IPS DF 6.9 (cell line): ENCODE data around the gene AFDN.

ENCODE experiments used
- DNase-seq: peaks from one replicate; pipeline ENCODE4 v3.0.0-alpha.2; 2013; ENCODE audit warnings: low read depth, low spot score
- H3K27ac ChIP-seq: one replicate; pipeline ENCODE4 v1.5.1; 2013; ENCODE audit warnings: low read length, control low read depth
- H3K27me3 ChIP-seq: 2 replicates; pipeline ENCODE4 v1.6.1; 2013; ENCODE audit warnings: mild to moderate bottlenecking, low read length; ENCODE audit not compliant: control insufficient read depth, insufficient read depth
- H3K36me3 ChIP-seq: 2 replicates; pipeline ENCODE4 v1.6.1; 2013; ENCODE audit warnings: low read length; ENCODE audit not compliant: control insufficient read depth, insufficient read depth
- H3K4me1 ChIP-seq: 2 replicates; pipeline ENCODE4 v1.6.1; 2013; ENCODE audit warnings: low read length; ENCODE audit not compliant: control insufficient read depth, insufficient read depth
- H3K4me3 ChIP-seq: 2 replicates; pipeline ENCODE4 v1.5.1; 2013; ENCODE audit warnings: mild to moderate bottlenecking, low read length
- H3K9me3 ChIP-seq: 2 replicates; pipeline ENCODE4 v1.6.1; 2013; ENCODE audit warnings: low read length, inconsistent platforms; ENCODE audit not compliant: control insufficient read depth, insufficient read depth
- WGBS: extraction: QIAGEN DNeasy Blood & Tissue Kit; methylation state at CpG from one replicate; pipeline ENCODE4 v1.1.7; 2013; ENCODE audit warnings: mixed read lengths, missing lambda C conversion rate; ENCODE audit not compliant: insufficient read length, insufficient coverage; 5-methylcytosine and 5-hydroxymethylcytosine counted together

Gene AFDN

GRCh38 chr6:167918548-167919278 is 92.0 kb downstream of the AFDN start:
- Histone ChIP-seq H3K4me1 (no peaks in the 10 kb centered on the region), H3K4me3 (no peak overlapping the region), H3K36me3 (peaks cover 23% of the 10 kb centered on the region), H3K9me3 (no peaks in the 10 kb centered on the region), H3K27ac (no peak overlapping the region), H3K27me3 (no peaks in the 10 kb centered on the region)
- no peak for DNase-seq
- WGBS, result no CpG with 5 or more reads among the region's 14 CpGs

GRCh38 chr6:167919349-167919748 is 92.6 kb downstream of the AFDN start:
- H3K36me3 ChIP-seq, result peaks cover 23% of the 10 kb centered on the region
- no peak for DNase-seq
- no peaks in the 10 kb centered on the region for H3K27me3 ChIP-seq
- H3K9me3 ChIP-seq, result no peaks in the 10 kb centered on the region
- no peak overlapping the region for H3K27ac ChIP-seq
- no peak overlapping the region for H3K4me3 ChIP-seq
- no peaks in the 10 kb centered on the region for H3K4me1 ChIP-seq
- no CpG with 5 or more reads among the region's 3 CpGs for WGBS

GRCh38 chr6:167920165-167920564 is 93.5 kb downstream of the AFDN start:
- Histone ChIP-seq H3K9me3 (no peaks in the 10 kb centered on the region), H3K27ac (no peak overlapping the region), H3K4me1 (no peaks in the 10 kb centered on the region), H3K36me3 (peaks cover 24% of the 10 kb centered on the region), H3K27me3 (no peaks in the 10 kb centered on the region), H3K4me3 (no peak overlapping the region)
- no peak for DNase-seq
- WGBS, result no CpG with 5 or more reads among the region's 8 CpGs

- no peak overlapping the region for H3K27ac ChIP-seq
- DNase-seq, result no peak
- no peak overlapping the region for H3K4me3 ChIP-seq
- no peaks in the 10 kb centered on the region for H3K27me3 ChIP-seq
- H3K36me3 ChIP-seq, result peaks cover 24% of the 10 kb centered on the region
- no peaks in the 10 kb centered on the region for H3K4me1 ChIP-seq
- WGBS, result no CpG with 5 or more reads among the region's 6 CpGs
- H3K9me3 ChIP-seq, result no peaks in the 10 kb centered on the region
Observed at GRCh38 chr6:167921831-167922230, 95.1 kb downstream of the AFDN start.

GRCh38 chr6:167925026-167925425 is 98.3 kb downstream of the AFDN start:
- peaks cover 13% of the 10 kb centered on the region; the same call in 1 of the 2 replicates for H3K36me3 ChIP-seq

GRCh38 chr6:167927246-167927645 is 100.5 kb downstream of the AFDN start:
- Histone ChIP-seq H3K27ac (no peak overlapping the region), H3K36me3 (peaks cover 9% of the 10 kb centered on the region; the same call in 1 of the 2 replicates)

More at GRCh38 chr6:167925026-167925425, 98.3 kb downstream of the AFDN start:
- H3K27ac ChIP-seq, result no peak overlapping the region
- no peak for DNase-seq
- no peak overlapping the region for H3K4me3 ChIP-seq
- H3K27me3 ChIP-seq, result no peaks in the 10 kb centered on the region
- WGBS, result no CpG with 5 or more reads among the region's 7 CpGs
- no peaks in the 10 kb centered on the region for H3K4me1 ChIP-seq
- H3K9me3 ChIP-seq, result no peaks in the 10 kb centered on the region

GRCh38 chr6:167928111-167928510 is 101.4 kb downstream of the AFDN start:
- Histone ChIP-seq H3K27me3 (no peaks in the 10 kb centered on the region), H3K9me3 (no peaks in the 10 kb centered on the region), H3K4me3 (no peak overlapping the region), H3K4me1 (no peaks in the 10 kb centered on the region), H3K36me3 (peaks cover 11% of the 10 kb centered on the region; the same call in 1 of the 2 replicates), H3K27ac (no peak overlapping the region)
- no peak for DNase-seq
- no CpG with 5 or more reads among the region's 3 CpGs for WGBS

More at GRCh38 chr6:167927246-167927645, 100.5 kb downstream of the AFDN start:
- WGBS, result no CpG with 5 or more reads among the region's 6 CpGs
- Histone ChIP-seq H3K9me3 (no peaks in the 10 kb centered on the region), H3K27me3 (no peaks in the 10 kb centered on the region), H3K4me3 (no peak overlapping the region), H3K4me1 (no peaks in the 10 kb centered on the region)
- no peak for DNase-seq

- no CpG with 5 or more reads among the region's 3 CpGs for WGBS
- Histone ChIP-seq H3K27ac (no peak overlapping the region), H3K36me3 (peaks cover 6% of the 10 kb centered on the region; the same call in 1 of the 2 replicates), H3K27me3 (no peaks in the 10 kb centered on the region), H3K9me3 (no peaks in the 10 kb centered on the region), H3K4me3 (no peak overlapping the region), H3K4me1 (no peaks in the 10 kb centered on the region)
- no peak for DNase-seq
Observed at GRCh38 chr6:167930295-167930694, 103.6 kb downstream of the AFDN start.

GRCh38 chr6:167932468-167933276 is 106.0 kb downstream of the AFDN start:
- Histone ChIP-seq H3K27me3 (no peaks in the 10 kb centered on the region), H3K36me3 (peaks cover 2% of the 10 kb centered on the region; the same call in 1 of the 2 replicates), H3K27ac (no peak overlapping the region), H3K4me3 (no peak overlapping the region), H3K4me1 (no peaks in the 10 kb centered on the region), H3K9me3 (no peaks in the 10 kb centered on the region)
- WGBS, result no CpG with 5 or more reads among the region's 12 CpGs
- DNase-seq, result no peak

- no CpG with 5 or more reads among the region's 3 CpGs for WGBS
- H3K27me3 ChIP-seq, result no peaks in the 10 kb centered on the region
- H3K36me3 ChIP-seq, result peaks cover 2% of the 10 kb centered on the region; the same call in 1 of the 2 replicates
- no peaks in the 10 kb centered on the region for H3K9me3 ChIP-seq
- no peaks in the 10 kb centered on the region; the same call in 1 of the 2 replicates for H3K4me1 ChIP-seq
- no peak overlapping the region for H3K4me3 ChIP-seq
- DNase-seq, result no peak
- H3K27ac ChIP-seq, result no peak overlapping the region
Observed at GRCh38 chr6:167933290-167933689, 106.6 kb downstream of the AFDN start.
